Mesendoderm (in vitro differentiated cells): ENCODE results near the gene ALK.

Experiments
- DNase-seq: peaks from one replicate; pipeline ENCODE4 v3.0.0; 2013
- H2AK5ac ChIP-seq: 2 replicates; pipeline ENCODE4 v1.6.1; 2013; ENCODE audit warnings: low read length, inconsistent platforms
- H2BK120ac ChIP-seq: 2 replicates; pipeline ENCODE4 v1.6.1; 2013; ENCODE audit warnings: low read depth, mild to moderate bottlenecking, low read length, moderate library complexity, mixed read lengths
- H2BK15ac ChIP-seq: replicated peaks from 2 replicates; pipeline ENCODE4 v1.6.1; 2013; ENCODE audit warnings: low read depth, mild to moderate bottlenecking, moderate library complexity
- H2BK5ac ChIP-seq: 2 replicates; pipeline ENCODE4 v1.6.1; 2013; ENCODE audit warnings: low read length, inconsistent platforms
- H3K18ac ChIP-seq: 2 replicates; pipeline ENCODE4 v1.6.1; 2013; ENCODE audit warnings: mild to moderate bottlenecking, low read length, mixed read lengths
- H3K23ac ChIP-seq: one replicate; pipeline ENCODE4 v1.6.1; 2013; ENCODE audit warnings: low read length
- H3K27ac ChIP-seq: 2 replicates; pipeline ENCODE4 v1.5.1; 2013; ENCODE audit warnings: low read depth, mild to moderate bottlenecking, inconsistent platforms, low read length, moderate library complexity
- H3K27me3 ChIP-seq: 2 replicates; pipeline ENCODE4 v1.6.1; 2013; ENCODE audit warnings: low read length, control low read depth, mild to moderate bottlenecking, inconsistent platforms; ENCODE audit not compliant: insufficient read depth, poor library complexity
- H3K36me3 ChIP-seq: 2 replicates; pipeline ENCODE4 v1.6.1; 2013; ENCODE audit warnings: low read length, inconsistent platforms; ENCODE audit not compliant: control insufficient read depth, insufficient read depth
- H3K4ac ChIP-seq: one replicate; pipeline ENCODE4 v1.6.1; 2013; ENCODE audit warnings: low read depth, mild to moderate bottlenecking, low read length, moderate library complexity
- H3K4me1 ChIP-seq: 2 replicates; pipeline ENCODE4 v1.6.1; 2013; ENCODE audit warnings: low read depth, low read length, inconsistent platforms; ENCODE audit not compliant: control insufficient read depth
- H3K4me2 ChIP-seq: 2 replicates; pipeline ENCODE4 v1.6.1; 2013; ENCODE audit warnings: low read length
- H3K4me3 ChIP-seq: 2 replicates; pipeline ENCODE4 v1.5.1; 2013; ENCODE audit warnings: mild to moderate bottlenecking, low read length
- H3K56ac ChIP-seq: one replicate; pipeline ENCODE4 v1.6.1; 2013; ENCODE audit warnings: low read length
- H3K79me1 ChIP-seq: 2 replicates; pipeline ENCODE4 v1.6.1; 2013; ENCODE audit warnings: low read length, inconsistent platforms
- H3K79me2 ChIP-seq: 2 replicates; pipeline ENCODE4 v1.6.1; 2013; ENCODE audit warnings: mild to moderate bottlenecking, low read length; ENCODE audit not compliant: control insufficient read depth, insufficient read depth
- H3K9ac ChIP-seq: 2 replicates; pipeline ENCODE4 v1.6.1; 2013; ENCODE audit warnings: low read length, inconsistent platforms
- H4K5ac ChIP-seq: one replicate; pipeline ENCODE4 v1.6.1; 2013; ENCODE audit warnings: low read length
- H4K8ac ChIP-seq: one replicate; pipeline ENCODE4 v1.6.1; 2013; ENCODE audit warnings: low read depth, mild to moderate bottlenecking, control low read depth, low read length, moderate library complexity
- WGBS: extraction: QIAGEN DNeasy Blood & Tissue Kit; methylation state at CpG from one replicate; pipeline ENCODE4 v1.1.7; 2013; ENCODE audit warnings: low lambda C conversion rate, missing lambda C conversion rate; ENCODE audit not compliant: insufficient coverage; ENCODE audit errors: extremely low coverage; 5-methylcytosine and 5-hydroxymethylcytosine counted together

ALK gene

DNA sequence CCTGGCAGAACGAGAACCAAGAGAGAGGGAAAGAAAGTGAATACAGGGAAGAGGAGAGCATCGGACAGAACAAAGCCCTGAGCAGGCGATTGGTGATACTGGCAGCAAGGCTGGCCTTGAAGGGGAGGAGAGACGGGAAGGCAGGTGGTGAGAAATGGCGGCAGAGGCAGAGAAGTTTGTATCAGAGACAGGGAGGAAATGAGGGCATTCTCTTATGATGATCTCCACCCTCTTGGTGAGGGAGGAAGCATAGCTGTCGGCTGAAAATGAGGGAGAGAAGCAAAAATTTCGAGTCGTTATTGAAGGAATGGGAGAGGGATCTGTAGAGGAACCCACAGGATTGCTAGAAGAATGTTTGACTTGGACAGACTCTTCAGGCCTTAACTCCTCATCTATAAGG lies 725.6 kb downstream of the ALK start:
- H3K27me3 ChIP-seq = peaks cover 1% of the 10 kb centered on the region
- H2AK5ac ChIP-seq = no peak overlapping the region
- H4K5ac ChIP-seq = no peak overlapping the region

DNA sequence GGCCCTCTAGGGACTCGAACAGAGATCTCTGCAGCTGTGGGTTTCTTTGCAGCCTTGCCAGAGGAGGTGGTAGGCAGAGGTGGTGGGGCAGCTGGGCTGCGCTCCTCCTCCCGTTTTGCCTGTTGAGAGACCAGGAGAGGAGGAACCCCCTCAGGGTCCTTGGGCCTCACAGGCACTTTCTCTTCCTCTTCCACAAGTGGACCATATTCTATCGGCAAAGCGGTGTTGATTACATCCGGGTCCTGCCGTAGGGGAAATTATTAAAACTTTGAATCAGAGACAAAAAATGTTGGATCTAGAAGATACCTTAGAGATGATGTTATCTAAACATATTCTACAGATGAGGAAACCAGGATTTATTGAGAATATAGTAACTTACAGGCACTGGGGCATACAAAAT lies 727.7 kb downstream of the ALK start:
- Histone ChIP-seq H3K9ac (no peak overlapping the region), H3K36me3 (no peaks in the 10 kb centered on the region), H4K8ac (no peak overlapping the region), H2BK5ac (no peak overlapping the region), H3K4me2 (no peak overlapping the region), H2BK120ac (no peak overlapping the region), H3K79me2 (no peaks in the 10 kb centered on the region), H4K5ac (no peak overlapping the region), H3K4me3 (no peak overlapping the region), H3K4me1 (no peaks in the 10 kb centered on the region), H3K4ac (no peak overlapping the region), H2AK5ac (no peak overlapping the region), H3K27ac (no peak overlapping the region), H3K18ac (no peak overlapping the region), H3K56ac (no peak overlapping the region), H3K79me1 (no peaks in the 10 kb centered on the region), H3K23ac (no peak overlapping the region), H2BK15ac (no peak overlapping the region), H3K27me3 (peaks cover 1% of the 10 kb centered on the region)
- WGBS = no CpG with 5 or more reads among the region's 7 CpGs
- DNase-seq = no peak

More for the DNA sequence above, 725.6 kb downstream of the ALK start:
- Histone ChIP-seq H3K56ac (no peak overlapping the region), H3K36me3 (no peaks in the 10 kb centered on the region), H2BK5ac (no peak overlapping the region), H3K79me1 (no peaks in the 10 kb centered on the region), H3K23ac (no peak overlapping the region), H3K4me1 (no peaks in the 10 kb centered on the region), H3K4me2 (no peak overlapping the region), H4K8ac (no peak overlapping the region), H3K9ac (no peak overlapping the region), H3K4me3 (no peak overlapping the region), H3K18ac (no peak overlapping the region), H2BK120ac (no peak overlapping the region), H3K79me2 (no peaks in the 10 kb centered on the region), H2BK15ac (no peak overlapping the region), H3K27ac (no peak overlapping the region), H3K4ac (no peak overlapping the region)
- no CpG with 5 or more reads among the region's 8 CpGs for WGBS
- DNase-seq = no peak

DNA sequence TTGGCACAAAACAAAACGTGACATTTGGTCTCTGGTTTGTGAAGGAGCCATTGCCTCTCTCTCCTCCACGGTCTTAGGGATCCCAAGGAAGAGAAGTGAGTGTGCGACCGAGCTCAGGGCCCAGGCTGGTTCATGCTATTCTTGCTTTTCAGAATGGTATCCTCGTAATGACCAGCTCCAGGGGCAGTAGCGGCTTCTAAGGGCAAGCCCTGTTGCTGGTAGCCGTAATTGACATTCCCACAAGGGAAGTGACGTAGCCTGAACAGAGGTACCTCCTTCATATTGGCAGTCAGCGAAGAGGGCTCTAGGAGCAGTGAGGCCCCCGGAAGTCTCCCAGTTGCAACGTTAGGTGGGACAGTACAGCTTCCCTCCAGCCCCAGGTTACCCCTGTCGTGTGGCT lies 728.3 kb downstream of the ALK start:
- no peak overlapping the region for H3K4ac ChIP-seq
- no peaks in the 10 kb centered on the region for H3K4me1 ChIP-seq
- no peak for DNase-seq
- no peak overlapping the region for H3K23ac ChIP-seq
- H4K5ac ChIP-seq = no peak overlapping the region
- no peak overlapping the region for H3K18ac ChIP-seq
- no peaks in the 10 kb centered on the region for H3K79me2 ChIP-seq
- H3K79me1 ChIP-seq = no peaks in the 10 kb centered on the region
- WGBS = no CpG with 5 or more reads among the region's 12 CpGs
- H3K27ac ChIP-seq = no peak overlapping the region
- no peak overlapping the region for H3K56ac ChIP-seq
- peaks cover 1% of the 10 kb centered on the region for H3K27me3 ChIP-seq
- H2BK5ac ChIP-seq = no peak overlapping the region
- no peaks in the 10 kb centered on the region for H3K36me3 ChIP-seq
- no peak overlapping the region for H4K8ac ChIP-seq
- no peak overlapping the region for H2AK5ac ChIP-seq
- H2BK15ac ChIP-seq = no peak overlapping the region
- no peak overlapping the region for H3K9ac ChIP-seq
- H3K4me2 ChIP-seq = no peak overlapping the region
- H3K4me3 ChIP-seq = no peak overlapping the region
- no peak overlapping the region for H2BK120ac ChIP-seq

DNA sequence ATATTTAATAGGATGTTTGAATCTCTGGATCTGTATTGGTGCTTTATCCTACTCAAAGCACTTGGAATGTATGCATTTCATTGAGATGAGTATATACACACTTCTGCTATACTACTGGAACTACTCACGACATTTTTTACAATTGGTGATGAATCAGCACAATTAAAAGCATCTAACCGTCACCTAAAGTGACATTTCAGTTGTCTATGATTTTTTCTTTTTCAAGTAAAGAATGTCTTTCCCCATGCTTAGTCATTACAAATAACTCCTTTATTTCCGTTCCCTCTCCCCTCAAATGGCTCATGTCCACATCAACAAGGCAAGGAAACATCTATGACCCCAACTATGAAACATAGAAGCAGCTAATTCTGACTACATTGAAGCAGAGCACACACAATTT lies 728.9 kb downstream of the ALK start:
- H3K27me3 ChIP-seq = peaks cover 1% of the 10 kb centered on the region
- no peak overlapping the region for H3K4me3 ChIP-seq
- no peak overlapping the region for H2BK120ac ChIP-seq
- WGBS = no CpG with 5 or more reads among the region's 3 CpGs
- no peak overlapping the region for H3K4ac ChIP-seq
- no peak overlapping the region for H3K27ac ChIP-seq
- no peak overlapping the region for H3K23ac ChIP-seq
- H3K4me2 ChIP-seq = no peak overlapping the region
- H3K9ac ChIP-seq = no peak overlapping the region
- no peaks in the 10 kb centered on the region for H3K79me1 ChIP-seq
- H3K79me2 ChIP-seq = no peaks in the 10 kb centered on the region
- DNase-seq = no peak
- no peak overlapping the region for H2BK5ac ChIP-seq
- no peak overlapping the region for H2BK15ac ChIP-seq
- H3K18ac ChIP-seq = no peak overlapping the region
- H3K56ac ChIP-seq = no peak overlapping the region
- H4K8ac ChIP-seq = no peak overlapping the region
- H3K4me1 ChIP-seq = no peaks in the 10 kb centered on the region
- no peak overlapping the region for H2AK5ac ChIP-seq
- no peak overlapping the region for H4K5ac ChIP-seq
- no peaks in the 10 kb centered on the region for H3K36me3 ChIP-seq

DNA sequence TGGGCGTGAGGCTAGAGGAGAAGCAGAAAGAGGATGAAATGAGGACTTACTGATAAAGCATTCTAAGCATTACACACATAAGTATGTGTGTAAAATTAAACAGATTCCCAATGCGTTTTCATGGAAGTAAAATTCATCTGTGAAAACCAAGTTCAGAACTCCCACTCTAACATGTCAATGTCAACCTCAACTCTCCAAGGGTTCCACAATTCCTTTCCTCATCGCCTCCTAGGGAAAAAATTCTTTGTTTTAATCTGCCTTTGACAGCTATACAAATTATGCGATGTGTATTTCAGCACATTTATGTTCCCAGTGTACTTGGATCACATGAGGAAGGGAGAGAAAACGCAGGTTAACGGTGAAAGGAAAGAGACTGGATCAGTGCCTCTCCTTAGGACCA lies 729.6 kb downstream of the ALK start:
- H3K56ac ChIP-seq = no peak overlapping the region
- H4K5ac ChIP-seq = no peak overlapping the region
- no peaks in the 10 kb centered on the region for H3K79me1 ChIP-seq
- DNase-seq = no peak
- peaks cover 1% of the 10 kb centered on the region for H3K27me3 ChIP-seq
- H3K4me2 ChIP-seq = no peak overlapping the region
- H3K27ac ChIP-seq = no peak overlapping the region
- no peak overlapping the region for H3K18ac ChIP-seq
- H2BK15ac ChIP-seq = no peak overlapping the region
- H3K79me2 ChIP-seq = no peaks in the 10 kb centered on the region
- no peak overlapping the region for H2BK120ac ChIP-seq
- no peaks in the 10 kb centered on the region for H3K36me3 ChIP-seq
- no peak overlapping the region for H2AK5ac ChIP-seq
- H2BK5ac ChIP-seq = no peak overlapping the region
- no peak overlapping the region for H3K23ac ChIP-seq
- no peaks in the 10 kb centered on the region for H3K4me1 ChIP-seq
- H3K9ac ChIP-seq = no peak overlapping the region
- no peak overlapping the region for H3K4ac ChIP-seq
- no CpG with 5 or more reads among the region's 6 CpGs for WGBS
- no peak overlapping the region for H3K4me3 ChIP-seq
- no peak overlapping the region for H4K8ac ChIP-seq

DNA sequence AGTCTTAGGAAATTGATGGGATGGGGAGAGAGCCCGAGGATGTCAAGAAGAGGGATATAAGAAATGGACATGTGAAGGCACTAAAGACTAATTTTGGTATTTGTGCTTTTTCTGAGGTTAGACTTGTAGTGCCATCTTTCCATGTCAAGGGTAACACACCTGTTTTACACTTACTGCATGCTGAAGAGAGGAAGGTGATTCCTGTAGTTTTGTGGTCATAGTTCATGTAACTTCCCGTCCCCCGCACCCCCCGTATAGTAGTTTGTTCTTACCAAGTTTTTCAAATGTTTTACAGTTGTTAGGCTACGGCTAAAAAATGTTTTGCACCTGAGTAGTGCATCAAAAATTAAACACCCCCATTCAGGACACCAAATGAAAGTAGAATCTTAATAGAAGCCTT lies 732.3 kb downstream of the ALK start:
- Histone ChIP-seq H3K36me3 (no peaks in the 10 kb centered on the region), H3K9ac (no peak overlapping the region), H4K5ac (no peak overlapping the region), H3K4ac (no peak overlapping the region), H2AK5ac (no peak overlapping the region), H3K4me3 (no peak overlapping the region), H2BK120ac (no peak overlapping the region), H3K27me3 (peaks cover 1% of the 10 kb centered on the region), H3K79me2 (no peaks in the 10 kb centered on the region), H3K23ac (no peak overlapping the region), H2BK15ac (no peak overlapping the region), H3K27ac (no peak overlapping the region), H3K79me1 (no peaks in the 10 kb centered on the region), H3K56ac (no peak overlapping the region), H4K8ac (no peak overlapping the region), H2BK5ac (no peak overlapping the region), H3K4me1 (no peaks in the 10 kb centered on the region), H3K4me2 (no peak overlapping the region), H3K18ac (no peak overlapping the region)
- no peak for DNase-seq
- no CpG with 5 or more reads among the region's 5 CpGs for WGBS
